DND-41 (cell line): ENCODE results near the gene ARHGAP8.

Source experiments
- CTCF ChIP-seq: IDR thresholded peaks from 2 replicates; pipeline ENCODE4 v1.5.1; 2012; ENCODE audit warnings: borderline replicate concordance, low read length, moderate library complexity, mild to moderate bottlenecking; ENCODE audit not compliant: poor library complexity, severe bottlenecking; ENCODE audit errors: extremely low read depth
- EZH2 ChIP-seq: IDR thresholded peaks from 3 replicates; pipeline ENCODE4 v1.6.1; 2012; ENCODE audit warnings: borderline replicate concordance, low read depth, mild to moderate bottlenecking, moderate library complexity, low read length, inconsistent platforms; ENCODE audit not compliant: severe bottlenecking

GRCh38 chr22:44755417-44755816 is 3.0 kb downstream of the ARHGAP8 start:
- TF ChIP-seq CTCF (no peak), EZH2 (no peak)
